Liver (tissue), 9 donors: Measurements from ENCODE around the gene STXBP1. TPM values are rescaled to one million over a fixed set of nuclear protein-coding genes. Genes with fewer than 3 reads are reported as not detected.

Experiments
- DNase-seq: peaks from one replicate; pipeline ENCODE4 v3.0.0-alpha.2; 2017; ENCODE audit warnings: low spot score
- H3K27ac ChIP-seq, 2 donors: one replicate each; pipeline ENCODE4 v1.7.0; 2013; ENCODE audit warnings: inconsistent platforms in 2 of 2, low read length in 2 of 2, control low read depth in 1 of 2, low read depth in 1 of 2, mild to moderate bottlenecking in 1 of 2
- H3K27me3 ChIP-seq, 4 donors: one replicate each; pipeline versions ENCODE4 v1.6.1 to v1.7.0; 2013; ENCODE audit warnings: low read length in 3 of 4, inconsistent platforms in 1 of 4, mild to moderate bottlenecking in 1 of 4, moderate library complexity in 1 of 4; ENCODE audit not compliant: control insufficient read depth in 4 of 4, insufficient read depth in 4 of 4
- H3K36me3 ChIP-seq, 4 donors: one replicate each; pipeline versions ENCODE4 v1.6.1 to v1.7.0; 2013; ENCODE audit warnings: low read length in 3 of 4, mild to moderate bottlenecking in 3 of 4, low read depth in 1 of 4, moderate library complexity in 1 of 4; ENCODE audit not compliant: control insufficient read depth in 4 of 4, insufficient read depth in 3 of 4
- H3K4me1 ChIP-seq, 4 donors: one replicate each; pipeline versions ENCODE4 v1.6.1 to v1.7.0; 2013; ENCODE audit warnings: low read length in 3 of 4, mild to moderate bottlenecking in 3 of 4, moderate library complexity in 1 of 4; ENCODE audit not compliant: control insufficient read depth in 4 of 4, insufficient read depth in 4 of 4
- H3K4me3 ChIP-seq, 3 donors: one replicate each; pipeline versions ENCODE4 v1.6.1 to v1.7.0; 2013; ENCODE audit warnings: low read length in 3 of 3, control low read depth in 1 of 3, low read depth in 1 of 3, mild to moderate bottlenecking in 1 of 3
- H3K9ac ChIP-seq, 2 donors: one replicate each; pipeline ENCODE4 v1.7.0; 2013; ENCODE audit warnings: low read length in 2 of 2, mild to moderate bottlenecking in 2 of 2, moderate library complexity in 2 of 2, control low read depth in 1 of 2, low read depth in 1 of 2
- H3K9me3 ChIP-seq, 4 donors: one replicate each; pipeline versions ENCODE4 v1.6.1 to v1.7.0; 2013; ENCODE audit warnings: low read length in 3 of 4; ENCODE audit not compliant: control insufficient read depth in 4 of 4
- ATF3 ChIP-seq: IDR thresholded peaks from 2 replicates; pipeline ENCODE4 v1.6.1; 2016; ENCODE audit warnings: antibody characterized with exemption
- EGR1 ChIP-seq, 2 donors: IDR thresholded peaks; 2 replicates each; pipeline ENCODE4 v1.6.1; 2016 to 2018; ENCODE audit warnings: antibody characterized with exemption in 2 of 2, low read depth in 2 of 2
- FOXA2 ChIP-seq: IDR thresholded peaks from 2 replicates; pipeline ENCODE4 v1.6.1; 2016; ENCODE audit warnings: antibody characterized with exemption
- GABPA ChIP-seq, 2 donors: IDR thresholded peaks in 1 of 2; conservative IDR thresholded peaks in 1 of 2; 2 replicates each; pipeline ENCODE4 v1.6.1; 2016; ENCODE audit warnings: antibody characterized with exemption in 2 of 2, mild to moderate bottlenecking in 1 of 2, moderate library complexity in 1 of 2
- HNF4A ChIP-seq, 2 donors: conservative IDR thresholded peaks; 2 replicates each; pipeline ENCODE4 v1.6.1; 2016; ENCODE audit warnings: antibody characterized with exemption in 2 of 2, mild to moderate bottlenecking in 2 of 2
- HNF4G ChIP-seq: IDR thresholded peaks from 2 replicates; pipeline ENCODE4 v1.6.1; 2016; ENCODE audit warnings: antibody characterized with exemption
- MAX ChIP-seq: IDR thresholded peaks from 2 replicates; pipeline ENCODE4 v1.6.1; 2016; ENCODE audit warnings: antibody characterized with exemption
- NR2F2 ChIP-seq: IDR thresholded peaks from 2 replicates; pipeline ENCODE4 v1.6.1; 2016; ENCODE audit warnings: antibody characterized with exemption
- RAD21 ChIP-seq, 2 donors: IDR thresholded peaks; 2 replicates each; pipeline ENCODE4 v1.6.1; 2016; ENCODE audit warnings: antibody characterized with exemption in 2 of 2, mild to moderate bottlenecking in 2 of 2
- REST ChIP-seq: IDR thresholded peaks from 2 replicates; pipeline ENCODE4 v1.6.1; 2016; ENCODE audit warnings: antibody characterized with exemption, mild to moderate bottlenecking
- RXRA ChIP-seq, 2 donors: IDR thresholded peaks; 2 replicates each; pipeline ENCODE4 v1.6.1; 2017 to 2018; ENCODE audit warnings: antibody characterized with exemption in 2 of 2, mild to moderate bottlenecking in 1 of 2
- SP1 ChIP-seq: IDR thresholded peaks from 2 replicates; pipeline ENCODE4 v1.6.1; 2018; ENCODE audit warnings: antibody characterized with exemption, mild to moderate bottlenecking
- TAF1 ChIP-seq: conservative IDR thresholded peaks from 2 replicates; pipeline ENCODE4 v1.6.1; 2016; ENCODE audit warnings: antibody characterized with exemption, mild to moderate bottlenecking
- ZBTB33 ChIP-seq: IDR thresholded peaks from 2 replicates; pipeline ENCODE4 v1.6.1; 2016; ENCODE audit warnings: antibody characterized with exemption
- WGBS: extraction: QIAGEN DNeasy Blood & Tissue Kit; methylation state at CpG from one replicate; pipeline ENCODE4 v1.1.7; 2013; 5-methylcytosine and 5-hydroxymethylcytosine counted together
- polyA plus RNA-seq, 2 donors: library from polyadenylated mRNA; stranded (reverse) in 1 of 2; unstranded in 1 of 2; fragments of 200-250 nt in 1 of 2; fragments of >200 nt in 1 of 2; fragmentation: Nextera tagmentation in 1 of 2; extraction: Ambion mirVana in 1 of 2; gene quantifications; one replicate each; pipeline versions ENCODE4 v1.2.1 to v1.2.3, GENCODE V29; 2013 to 2015
- total RNA-seq, 2 donors: library from RNA; depleted of rRNA; stranded (reverse); fragments of >200 nt; gene quantifications; one replicate each; pipeline ENCODE4 v1.2.3, GENCODE V29; 2014
- donor health status: healthy.
- donor health status: healthy.
- donor health status: healthy.
- donor health status: healthy.
- donor health status: healthy.

STXBP1 gene
- total and polyA plus RNA-seq, 4 donors, result 1.7 to 4.6 (median 2.3) TPM

GRCh38 chr9:127711831-127712274 is 99.8 kb downstream of the STXBP1 start (continued):
- TF ChIP-seq ZBTB33 (no peak), SP1 (no peak), TAF1 (no peak)

GRCh38 chr9:127712371-127712770 is 100.3 kb downstream of the STXBP1 start:
- H3K27me3 ChIP-seq, result no peaks in the 10 kb centered on the region
- no peak overlapping the region for H3K27ac ChIP-seq
- no peaks in the 10 kb centered on the region for H3K9me3 ChIP-seq
- no peak overlapping the region for H3K4me3 ChIP-seq
- H3K9ac ChIP-seq, result no peak overlapping the region
- no peaks in the 10 kb centered on the region for H3K36me3 ChIP-seq
- WGBS, result 93% methylated on average over 11 of the region's 11 CpGs
- no peak for TF ChIP-seq RAD21 (IDR thresholded peaks at IDR 0.05)
- TF ChIP-seq NR2F2, result no peak
- no peak for TF ChIP-seq ATF3
- TF ChIP-seq GABPA (IDR thresholded peaks at IDR 0.05 in 1 of 2, conservative IDR thresholded peaks at IDR 0.05 in 1 of 2), result no peak
- TF ChIP-seq RXRA (IDR thresholded peaks at IDR 0.05), result no peak
- no peak for TF ChIP-seq HNF4G
- TF ChIP-seq ZBTB33, result no peak
- no peak for TF ChIP-seq EGR1 (IDR thresholded peaks at IDR 0.05; ENCODE audit: low read depth in 2 of 2)
- TF ChIP-seq FOXA2, result no peak
- TF ChIP-seq MAX, result no peak
- TF ChIP-seq REST, result no peak
- no peak for TF ChIP-seq HNF4A (conservative IDR thresholded peaks at IDR 0.05)
- H3K4me1 ChIP-seq, result peaks cover 2 to 12% (median 8%) of the 10 kb centered on the region in 4 donors
- DNase-seq, result no peak
